GM21447 (cell line): ENCODE measurements around the gene THOP1.

Source experiments
- ATAC-seq: cut with Tn5 transposase; IDR thresholded peaks from one replicate; pipeline ENCODE4 v1.9.1; 2021; ENCODE audit not compliant: unreplicated experiment

THOP1 gene

DNA sequence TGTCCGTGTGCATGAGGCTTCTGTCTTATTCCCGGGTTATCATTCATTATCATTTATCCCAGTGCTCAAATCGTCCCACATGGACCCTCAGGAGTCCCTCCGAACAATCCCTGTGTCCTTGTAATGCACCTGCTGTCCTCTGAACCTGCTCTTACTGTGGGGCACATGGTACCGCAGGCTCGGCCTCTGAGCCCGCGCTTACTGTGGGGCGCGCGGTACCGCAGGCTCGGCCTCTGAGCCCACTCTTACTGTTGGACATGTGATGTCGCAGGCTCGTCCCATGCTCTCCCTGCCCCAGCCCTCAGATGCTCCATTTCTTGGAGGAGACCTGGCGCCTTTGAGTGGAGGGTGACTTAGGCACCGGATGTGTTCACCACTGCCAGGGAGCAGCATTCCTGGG lies 17.5 kb downstream of the THOP1 start:
- ATAC-seq, result no peak

DNA sequence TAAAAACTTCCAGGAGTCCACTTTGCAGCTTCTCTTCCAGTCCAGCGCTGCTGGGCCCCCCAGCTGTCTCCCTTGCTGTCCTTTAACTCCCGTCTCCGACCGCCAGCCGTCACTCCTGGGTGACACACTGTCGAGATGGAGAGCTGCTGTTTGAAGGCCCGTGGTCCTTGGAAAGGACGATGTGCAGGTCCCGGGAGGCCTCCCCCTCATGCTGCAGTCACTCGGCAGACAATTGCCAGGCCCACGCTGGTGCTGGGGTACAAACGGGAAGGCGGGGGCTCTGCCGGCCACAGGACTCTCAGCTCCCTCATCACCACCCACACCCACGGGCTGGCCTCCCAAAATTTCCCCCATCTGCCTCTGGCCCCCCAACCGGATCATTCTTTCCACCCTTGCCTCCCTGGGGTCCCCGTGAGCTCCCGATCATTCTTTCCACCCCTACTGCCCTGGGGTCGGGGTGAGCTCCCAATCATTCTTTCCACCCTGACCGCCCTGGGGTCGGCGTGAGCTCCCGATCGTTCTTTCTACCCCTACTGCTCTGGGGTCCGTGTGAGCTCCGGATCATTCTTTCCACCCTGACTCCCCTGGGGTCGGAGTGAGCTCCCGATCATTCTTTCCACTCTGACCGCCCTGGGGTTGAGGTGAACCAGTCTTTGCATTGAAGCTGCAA lies 18.3 kb downstream of the THOP1 start:
- no peak for ATAC-seq

DNA sequence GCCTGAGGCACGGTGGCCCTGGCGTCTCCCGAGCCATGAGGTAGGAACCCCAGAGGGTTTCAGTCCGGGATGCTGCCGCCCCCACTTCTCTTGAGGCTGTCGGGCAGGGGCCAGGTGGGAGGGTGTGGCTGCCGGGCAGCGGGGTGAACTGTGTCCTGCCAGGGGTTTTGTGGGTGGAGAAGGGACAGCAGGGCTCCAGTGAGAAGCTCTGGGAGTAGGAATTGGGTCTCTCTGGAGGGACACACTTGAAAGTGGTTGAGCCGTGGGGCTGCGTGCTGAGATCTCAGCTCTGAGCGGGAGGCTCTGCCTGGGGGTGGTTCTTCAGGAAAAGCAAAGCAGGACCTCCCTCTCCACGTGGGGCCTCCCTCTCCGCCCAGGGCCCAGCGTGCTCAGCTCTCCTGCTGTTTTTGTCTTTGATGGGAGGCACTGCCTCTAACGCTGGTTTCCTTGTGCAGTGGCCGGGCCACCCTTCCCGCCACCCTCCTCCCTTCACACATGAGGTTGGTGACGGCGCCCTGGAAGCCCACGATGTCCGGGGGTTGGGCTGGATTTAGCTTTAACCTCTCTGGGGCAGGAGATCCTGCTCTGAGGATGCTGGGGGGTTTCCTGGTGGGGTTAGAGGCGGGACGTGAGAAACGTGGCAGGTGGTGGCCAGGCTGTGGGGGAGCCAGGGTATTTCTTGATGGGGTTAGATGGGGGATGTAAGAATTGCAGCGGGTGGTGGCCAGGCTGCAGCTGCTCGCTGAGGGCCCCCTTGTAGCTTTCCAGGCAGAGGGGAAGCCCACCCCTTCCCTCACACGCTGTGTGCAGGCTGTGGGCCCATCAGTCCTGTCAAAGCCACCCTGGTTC lies 19.1 kb downstream of the THOP1 start:
- no peak for ATAC-seq

DNA sequence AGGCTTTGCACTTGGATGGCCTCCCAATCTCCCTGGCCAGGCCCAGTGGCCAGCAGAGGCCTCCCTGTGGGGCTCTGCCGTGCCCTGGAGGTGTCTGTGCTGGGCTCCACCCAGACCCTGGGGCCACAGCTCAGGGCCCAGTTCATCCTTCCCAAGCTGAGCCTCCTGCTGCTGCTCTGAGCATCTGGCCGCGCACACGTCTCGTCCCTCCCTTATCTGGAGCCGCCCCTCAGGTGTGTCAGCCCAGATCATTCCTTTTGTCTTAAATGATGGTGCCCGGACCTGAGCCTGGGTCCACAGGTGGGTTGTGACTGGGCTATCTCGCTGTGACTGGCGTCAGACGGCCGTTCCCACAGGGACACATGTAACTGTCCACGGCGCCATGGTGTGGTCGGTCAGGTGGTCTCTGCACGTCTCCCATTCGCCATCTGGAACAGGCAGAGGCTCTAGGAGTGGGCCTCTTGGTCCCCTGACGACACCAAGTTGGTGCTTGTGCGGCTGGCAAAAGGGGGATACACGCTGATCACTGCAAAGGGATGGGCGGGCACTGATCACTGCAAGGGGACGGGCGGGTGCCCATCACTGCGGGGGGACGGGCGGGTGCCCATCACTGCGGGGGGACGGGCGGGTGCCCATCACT lies 20.1 kb downstream of the THOP1 start:
- ATAC-seq, result no peak

DNA sequence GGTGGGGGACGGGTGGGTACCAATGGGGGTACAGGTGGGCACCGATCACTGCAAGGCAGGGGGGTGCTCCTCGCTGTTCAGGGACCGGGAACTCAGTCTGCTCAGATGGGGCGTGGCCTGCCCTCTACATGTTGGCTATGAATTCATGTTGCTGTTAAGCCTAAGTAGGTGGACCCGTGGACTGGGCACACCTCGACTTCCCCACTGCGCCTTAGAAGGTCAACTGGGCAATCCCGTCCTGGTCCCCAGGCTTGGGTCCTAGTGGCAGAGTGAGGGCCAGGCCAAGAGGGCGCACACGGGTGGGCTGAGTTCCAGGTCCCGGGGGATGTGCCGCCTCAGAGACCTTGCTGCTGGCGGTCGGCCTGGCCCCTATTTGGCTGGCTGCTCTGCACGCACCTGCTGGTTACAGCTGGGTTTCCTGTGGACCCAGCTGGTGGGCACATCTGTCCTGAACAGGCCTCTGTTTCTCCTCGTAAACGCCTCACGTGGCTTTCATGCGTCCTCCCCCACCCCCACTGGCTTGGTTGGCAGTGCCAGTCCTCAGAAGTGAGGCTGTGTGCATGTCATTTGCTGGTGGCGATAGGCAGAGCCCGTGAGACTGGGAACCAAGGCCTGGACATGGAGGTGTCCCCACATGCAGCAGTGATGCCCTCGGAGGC lies 20.8 kb downstream of the THOP1 start:
- no peak for ATAC-seq

DNA sequence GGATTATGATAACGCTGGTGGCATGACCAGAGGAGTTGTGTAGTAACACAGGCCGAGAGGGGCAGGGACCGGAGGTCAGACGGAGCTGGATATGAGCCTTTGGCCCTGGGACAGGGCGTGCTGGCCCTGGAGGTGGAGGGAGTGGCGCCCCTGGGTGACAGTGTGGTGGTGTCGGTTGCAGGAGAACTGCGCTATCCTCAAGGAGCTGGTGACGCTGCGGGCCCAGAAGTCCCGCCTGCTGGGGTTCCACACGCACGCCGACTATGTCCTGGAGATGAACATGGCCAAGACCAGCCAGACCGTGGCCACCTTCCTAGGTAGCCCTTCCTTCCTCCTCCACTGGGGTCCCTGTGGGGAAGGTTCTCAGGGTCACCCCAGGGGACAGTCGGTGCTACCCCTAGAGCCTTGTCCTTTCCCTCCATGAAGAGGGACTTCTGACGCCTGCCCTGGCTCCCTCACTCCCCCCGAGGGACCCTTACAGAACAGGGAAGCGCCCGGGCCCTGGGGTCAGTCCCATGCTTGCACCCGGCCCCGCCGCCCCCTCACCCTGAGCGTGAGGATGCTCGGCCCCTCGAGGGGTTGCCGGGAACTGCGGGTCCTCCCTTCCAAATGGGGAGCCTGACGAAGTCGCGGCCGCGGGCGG lies 21.6 kb downstream of the THOP1 start:
- ATAC-seq, result no peak

DNA sequence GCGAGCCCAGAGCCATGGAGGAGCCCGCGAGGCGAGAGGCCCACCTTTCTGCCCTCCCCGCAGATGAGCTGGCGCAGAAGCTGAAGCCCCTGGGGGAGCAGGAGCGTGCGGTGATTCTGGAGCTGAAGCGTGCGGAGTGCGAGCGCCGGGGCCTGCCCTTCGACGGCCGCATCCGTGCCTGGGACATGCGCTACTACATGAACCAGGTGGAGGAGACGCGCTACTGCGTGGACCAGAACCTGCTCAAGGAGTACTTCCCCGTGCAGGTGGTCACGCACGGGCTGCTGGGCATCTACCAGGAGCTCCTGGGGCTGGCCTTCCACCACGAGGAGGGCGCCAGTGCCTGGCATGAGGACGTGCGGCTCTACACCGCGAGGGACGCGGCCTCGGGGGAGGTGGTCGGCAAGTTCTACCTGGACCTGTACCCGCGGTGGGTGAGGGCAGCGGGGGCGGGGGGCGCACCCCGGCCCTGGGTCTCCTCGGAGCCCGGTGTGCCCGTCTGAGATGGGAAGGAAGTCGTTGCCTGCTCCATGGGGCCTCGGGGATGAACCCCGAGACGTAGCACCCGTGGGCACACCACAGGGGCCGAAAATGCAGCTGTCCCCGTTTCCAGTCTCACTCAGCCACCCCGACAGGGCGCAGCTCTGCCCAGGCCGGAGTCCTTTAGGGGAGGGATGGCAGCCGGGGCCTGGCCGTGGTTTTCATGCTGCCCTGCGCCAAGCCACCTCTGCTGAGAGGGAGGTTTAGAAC lies 22.3 kb downstream of the THOP1 start:
- no peak for ATAC-seq

DNA sequence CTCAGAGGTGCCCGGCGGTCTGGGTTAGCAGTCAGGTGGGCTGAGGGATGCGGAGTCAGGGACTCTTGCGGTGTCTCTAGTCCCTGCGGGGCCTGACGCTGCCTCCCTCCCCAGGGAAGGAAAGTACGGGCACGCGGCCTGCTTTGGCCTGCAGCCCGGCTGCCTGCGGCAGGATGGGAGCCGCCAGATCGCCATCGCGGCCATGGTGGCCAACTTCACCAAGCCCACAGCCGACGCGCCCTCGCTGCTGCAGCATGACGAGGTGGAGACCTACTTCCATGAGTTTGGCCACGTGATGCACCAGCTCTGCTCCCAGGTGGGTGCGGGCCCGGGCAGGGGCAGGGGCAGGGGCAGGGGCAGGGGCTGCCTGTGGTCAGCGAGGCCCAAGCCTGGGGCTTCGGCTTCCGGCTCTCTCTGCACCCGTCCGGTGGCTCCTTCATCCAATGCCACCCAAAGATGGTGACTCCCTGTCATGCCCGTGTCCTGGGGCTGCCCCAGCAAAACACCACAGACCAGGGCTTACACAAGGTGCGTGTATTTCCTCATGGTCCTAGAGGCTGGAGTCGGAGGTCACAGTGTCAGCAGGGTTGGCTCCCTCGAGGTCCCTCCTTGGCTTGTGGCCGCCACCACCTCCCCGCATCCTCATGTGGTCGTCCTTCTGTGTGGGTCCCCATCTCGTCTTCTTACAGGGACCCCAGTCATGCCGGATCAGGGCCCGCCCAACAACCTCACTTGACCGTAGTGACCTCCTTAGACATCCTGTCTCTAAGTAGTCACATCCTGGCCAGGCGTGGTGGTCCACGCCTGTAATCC lies 23.0 kb downstream of the THOP1 start:
- ATAC-seq, result no peak

DNA sequence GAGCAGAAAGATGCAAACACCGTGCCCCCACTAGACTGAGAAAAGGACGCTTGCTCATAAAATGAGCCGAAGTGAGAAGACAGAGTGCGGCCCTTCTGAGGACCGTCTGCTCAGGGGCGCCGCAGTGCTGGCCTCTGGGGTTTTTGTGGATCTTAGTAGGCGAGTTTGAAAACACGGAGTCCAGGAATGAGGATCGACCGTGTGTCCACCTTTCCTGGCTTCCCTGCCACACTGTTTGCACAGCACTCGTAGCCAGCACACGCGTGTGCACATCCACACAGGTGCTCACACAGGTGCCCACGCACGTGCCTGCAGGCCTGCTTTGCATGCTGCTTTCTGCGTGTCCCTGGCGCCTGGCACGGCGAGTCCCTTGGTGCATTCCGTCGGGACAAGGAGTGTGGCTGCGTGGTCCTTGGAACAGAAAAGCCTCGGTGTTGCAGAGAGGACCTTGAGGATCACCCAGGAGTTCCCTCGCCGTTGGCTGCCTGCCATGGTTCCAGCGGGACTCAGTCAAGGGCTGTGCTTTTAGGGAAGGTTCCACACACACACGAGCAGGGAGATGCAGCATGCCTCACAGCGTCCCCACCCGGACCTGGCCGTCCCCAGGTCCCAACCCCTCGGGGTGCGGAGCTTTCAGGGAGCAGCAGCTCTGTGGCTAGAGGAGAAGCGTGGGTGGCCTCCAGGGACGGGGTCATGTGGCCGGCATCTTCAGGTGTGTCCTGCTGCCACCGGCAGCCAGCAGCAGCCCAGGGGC lies 24.3 kb downstream of the THOP1 start:
- ATAC-seq, result no peak

DNA sequence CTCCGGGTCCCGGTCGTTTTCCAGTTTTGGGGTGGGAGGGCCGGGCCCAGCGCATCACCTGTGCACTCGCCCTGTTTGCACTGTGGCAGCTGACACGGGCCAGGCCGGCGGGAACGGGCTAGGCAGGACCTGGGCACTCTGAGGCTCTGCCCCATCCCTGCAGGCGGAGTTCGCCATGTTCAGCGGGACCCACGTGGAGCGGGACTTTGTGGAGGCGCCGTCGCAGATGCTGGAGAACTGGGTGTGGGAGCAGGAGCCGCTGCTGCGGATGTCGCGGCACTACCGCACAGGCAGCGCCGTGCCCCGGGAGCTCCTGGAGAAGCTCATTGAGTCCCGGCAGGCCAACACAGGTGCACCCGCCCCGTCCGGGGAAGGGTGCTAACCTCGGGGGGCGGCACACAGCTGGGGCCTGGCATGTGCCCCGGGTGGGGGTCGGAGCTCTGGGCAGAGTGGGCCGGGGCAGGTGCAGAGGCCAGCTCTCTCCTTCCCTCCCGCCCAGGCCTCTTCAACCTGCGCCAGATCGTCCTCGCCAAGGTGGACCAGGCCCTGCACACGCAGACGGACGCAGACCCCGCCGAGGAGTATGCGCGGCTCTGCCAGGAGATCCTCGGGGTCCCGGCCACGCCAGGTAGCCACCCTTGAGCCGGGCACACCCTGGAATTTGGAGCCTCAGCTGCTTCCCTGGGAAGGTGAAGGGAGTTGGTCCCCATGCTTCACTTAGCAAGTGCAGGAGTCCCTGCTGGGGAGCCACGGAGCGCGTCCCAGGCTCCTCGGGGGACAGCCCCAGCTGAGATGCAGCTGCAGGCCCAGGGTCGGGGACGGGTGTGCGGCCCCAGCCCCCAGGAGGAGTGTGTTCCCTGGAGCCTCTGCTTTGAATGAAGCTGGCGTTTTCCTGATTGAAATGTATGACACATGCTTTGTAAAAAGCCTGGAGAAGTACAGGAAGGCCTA lies 25.1 kb downstream of the THOP1 start:
- no peak for ATAC-seq

DNA sequence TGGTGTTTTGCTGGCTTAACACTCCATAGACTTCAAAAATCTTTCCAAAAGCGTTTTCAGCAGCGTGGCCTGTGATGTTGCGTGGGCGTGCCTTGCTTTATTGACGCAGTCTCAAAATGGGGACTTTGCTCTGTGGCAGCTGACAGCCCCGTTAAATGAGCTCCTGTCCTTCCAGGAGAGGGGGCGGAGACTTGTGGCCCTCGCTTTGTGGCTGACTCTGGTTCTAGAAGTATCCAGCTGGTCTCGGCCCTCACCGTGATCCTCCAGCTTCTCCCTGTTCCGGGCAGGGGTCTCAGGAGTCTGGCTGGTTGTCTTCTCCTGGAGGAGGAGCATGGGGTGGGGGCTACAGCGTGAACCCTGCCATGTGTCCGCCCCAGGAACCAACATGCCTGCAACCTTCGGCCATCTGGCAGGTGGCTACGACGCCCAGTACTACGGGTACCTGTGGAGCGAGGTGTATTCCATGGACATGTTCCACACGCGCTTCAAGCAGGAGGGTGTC lies 26.0 kb downstream of the THOP1 start:
- ATAC-seq, result no peak

DNA sequence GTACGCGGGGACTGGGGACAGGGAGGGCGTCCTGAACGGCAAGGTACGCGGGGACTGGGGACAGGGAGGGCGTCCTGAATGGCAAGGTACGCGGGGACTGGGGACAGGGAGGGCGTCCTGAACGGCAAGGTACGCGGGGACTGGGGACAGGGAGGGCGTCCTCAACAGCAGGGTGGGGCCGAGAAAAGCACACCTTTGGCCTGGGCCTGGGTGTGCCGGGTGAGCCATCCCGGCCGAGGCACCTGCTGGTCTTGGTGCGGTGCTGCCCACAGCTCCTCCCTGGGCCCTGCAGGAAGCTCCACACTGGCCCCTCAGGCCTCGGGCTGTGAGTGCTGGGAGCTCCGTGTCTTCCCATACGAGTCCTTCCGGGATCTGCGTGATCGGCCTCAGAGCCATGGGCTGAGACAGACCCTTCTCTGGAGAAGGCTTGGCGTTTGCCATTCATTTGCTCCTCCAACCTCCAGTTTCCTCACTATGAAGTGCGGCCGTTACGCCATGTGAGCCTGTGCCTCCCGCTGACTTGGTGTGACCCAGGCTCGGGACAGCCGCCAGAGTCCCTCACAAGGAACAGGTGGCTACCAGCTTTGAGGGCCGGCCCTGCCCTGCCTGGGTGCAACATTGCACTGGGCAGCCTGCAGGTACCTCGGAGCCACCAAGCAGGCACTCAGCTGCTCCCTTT lies 26.6 kb downstream of the THOP1 start:
- ATAC-seq, result no peak

DNA sequence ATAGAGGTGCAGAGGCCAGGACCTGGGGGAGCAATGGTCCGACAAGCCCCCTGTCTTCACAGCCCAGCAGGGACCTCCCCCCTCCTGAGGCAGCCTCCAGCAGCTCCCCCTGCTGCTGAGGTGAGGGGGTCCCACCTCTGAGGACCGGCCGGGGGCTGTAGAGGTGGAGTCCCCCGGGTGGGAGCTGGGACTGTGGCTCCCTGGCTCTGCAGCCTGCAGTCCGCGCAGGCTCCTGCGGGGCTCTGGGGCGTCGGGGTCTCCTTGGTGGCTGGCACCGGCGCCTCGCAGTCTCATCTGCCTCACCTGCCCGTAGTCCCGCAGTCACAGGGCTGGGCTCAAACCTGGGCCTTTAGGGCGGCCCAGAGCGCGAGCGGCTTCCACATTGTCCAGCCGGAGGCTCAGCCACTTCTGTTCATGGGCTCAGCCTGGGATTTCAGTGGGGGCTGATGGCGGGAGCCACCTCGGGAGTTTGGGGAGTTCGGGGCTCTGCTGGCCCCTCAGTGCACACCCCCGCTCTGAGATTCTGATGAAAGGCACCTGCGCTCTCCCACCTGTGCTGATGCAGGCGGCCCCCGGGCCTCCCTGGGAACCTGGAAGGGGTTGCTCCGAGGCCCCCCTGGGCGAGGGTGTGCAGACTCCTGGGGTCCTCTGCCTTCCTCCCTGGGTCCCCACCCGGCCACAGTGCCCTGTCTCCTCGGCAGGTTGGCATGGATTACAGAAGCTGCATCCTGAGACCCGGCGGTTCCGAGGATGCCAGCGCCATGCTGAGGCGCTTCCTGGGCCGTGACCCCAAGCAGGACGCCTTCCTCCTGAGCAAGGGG lies 27.3 kb downstream of the THOP1 start:
- no peak for ATAC-seq

DNA sequence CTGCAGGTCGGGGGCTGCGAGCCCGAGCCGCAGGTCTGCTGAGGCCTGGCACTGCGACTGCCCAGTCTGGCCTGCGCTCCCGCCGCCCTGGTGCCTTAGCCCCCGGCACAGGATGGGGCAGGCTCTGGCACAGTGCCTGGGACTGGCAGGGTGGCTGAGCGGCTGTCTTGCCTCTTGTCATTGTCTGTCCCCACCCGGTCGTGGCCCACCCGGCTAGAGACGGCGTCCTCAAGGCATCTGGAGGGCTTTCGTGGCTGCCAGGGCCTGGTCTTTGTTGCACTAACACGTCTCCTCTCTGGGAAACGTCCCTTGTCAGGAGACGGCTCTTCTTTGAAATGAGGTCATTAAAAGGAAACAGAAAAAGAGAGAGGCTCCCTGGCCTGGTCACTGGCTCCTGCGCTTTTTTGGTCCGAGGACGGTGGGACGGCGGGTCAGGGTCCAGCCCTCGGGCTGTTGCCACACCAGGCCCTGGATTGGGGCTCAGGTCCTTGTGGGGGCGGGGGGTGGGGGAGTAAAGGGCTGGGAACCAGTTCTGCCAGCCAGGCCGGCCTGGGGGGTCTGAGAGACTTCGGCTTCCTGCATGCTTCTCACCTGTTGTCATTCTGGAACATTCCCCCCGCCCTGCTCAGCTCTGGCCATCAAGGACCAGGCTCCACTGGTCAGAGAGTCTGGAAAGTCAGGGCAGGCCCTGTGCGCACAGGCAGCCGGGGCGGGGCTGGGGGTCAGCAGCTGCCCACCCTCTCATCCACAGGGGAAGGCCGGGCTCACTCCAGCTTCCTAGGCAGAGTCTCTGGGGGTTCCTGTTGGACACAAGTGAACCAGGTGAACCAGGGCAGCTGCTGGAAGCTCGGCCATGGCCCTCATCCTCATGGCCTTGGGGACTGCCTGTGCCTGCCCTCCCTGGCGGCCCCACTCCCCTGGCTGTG lies 28.2 kb downstream of the THOP1 start:
- no peak for ATAC-seq

DNA sequence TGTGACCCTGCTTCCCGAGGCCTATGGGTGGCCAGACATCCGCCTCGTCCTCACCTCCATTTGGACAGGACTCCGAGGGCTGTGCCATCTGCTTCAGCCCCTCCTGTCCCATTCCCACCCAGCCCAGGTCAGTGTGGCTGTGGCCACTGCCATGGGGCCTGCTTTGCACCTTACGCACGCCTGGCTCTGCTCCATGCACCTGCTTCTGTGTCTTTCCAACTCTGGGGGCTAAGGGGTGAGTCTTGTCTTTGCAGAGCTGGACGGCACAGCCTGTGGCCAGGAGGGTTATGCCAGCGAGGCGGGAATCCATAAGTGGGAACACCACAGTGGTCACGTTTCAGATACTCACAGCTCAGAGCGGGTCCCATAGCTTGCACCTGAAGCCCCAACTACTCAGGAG lies 29.1 kb downstream of the THOP1 start:
- no peak for ATAC-seq
